Measurements from ENCODE around the gene OMP. TPM values are rescaled to one million over a fixed set of nuclear protein-coding genes. Genes with fewer than 3 reads are reported as not detected.

Gene OMP
- total RNA-seq, 2 donors from 2014 or later, result 8.0 TPM; not detected in 1

GRCh38 chr11:77139201-77139600 is 36.6 kb downstream of the OMP start:
- DNase-seq (ENCODE audit: low spot score), result no peak
- intact Hi-C loops (cut with DNase I), result no loop called here
- H3K9me3 ChIP-seq, result no peaks in the 10 kb centered on the region
- H3K27me3 ChIP-seq (replicated peaks; ENCODE audit: insufficient read depth), result peaks cover 4% of the 10 kb centered on the region
- WGBS, result 96% methylated on average over 8 of the region's 8 CpGs
- no peaks in the 10 kb centered on the region for H3K4me1 ChIP-seq (replicated peaks)
- no peak overlapping the region for H3K27ac ChIP-seq
- H3K4me3 ChIP-seq, result no peak overlapping the region
- no peaks in the 10 kb centered on the region for H3K36me3 ChIP-seq
- no peak for TF ChIP-seq POLR2A (IDR thresholded peaks at IDR 0.05)
- TF ChIP-seq POLR2AphosphoS5 (IDR thresholded peaks at IDR 0.05), result no peak
- TF ChIP-seq, protein P1, sequence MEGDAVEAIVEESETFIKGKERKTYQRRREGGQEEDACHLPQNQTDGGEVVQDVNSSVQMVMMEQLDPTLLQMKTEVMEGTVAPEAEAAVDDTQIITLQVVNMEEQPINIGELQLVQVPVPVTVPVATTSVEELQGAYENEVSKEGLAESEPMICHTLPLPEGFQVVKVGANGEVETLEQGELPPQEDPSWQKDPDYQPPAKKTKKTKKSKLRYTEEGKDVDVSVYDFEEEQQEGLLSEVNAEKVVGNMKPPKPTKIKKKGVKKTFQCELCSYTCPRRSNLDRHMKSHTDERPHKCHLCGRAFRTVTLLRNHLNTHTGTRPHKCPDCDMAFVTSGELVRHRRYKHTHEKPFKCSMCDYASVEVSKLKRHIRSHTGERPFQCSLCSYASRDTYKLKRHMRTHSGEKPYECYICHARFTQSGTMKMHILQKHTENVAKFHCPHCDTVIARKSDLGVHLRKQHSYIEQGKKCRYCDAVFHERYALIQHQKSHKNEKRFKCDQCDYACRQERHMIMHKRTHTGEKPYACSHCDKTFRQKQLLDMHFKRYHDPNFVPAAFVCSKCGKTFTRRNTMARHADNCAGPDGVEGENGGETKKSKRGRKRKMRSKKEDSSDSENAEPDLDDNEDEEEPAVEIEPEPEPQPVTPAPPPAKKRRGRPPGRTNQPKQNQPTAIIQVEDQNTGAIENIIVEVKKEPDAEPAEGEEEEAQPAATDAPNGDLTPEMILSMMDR (IDR thresholded peaks at IDR 0.05), result no peak

- no peaks in the 10 kb centered on the region for H3K36me3 ChIP-seq
- H3K4me3 ChIP-seq, result no peak overlapping the region
- H3K4me1 ChIP-seq (replicated peaks), result no peaks in the 10 kb centered on the region
- intact Hi-C loops (cut with DNase I), result no loop called here
- H3K27ac ChIP-seq, result no peak overlapping the region
- no peaks in the 10 kb centered on the region for H3K9me3 ChIP-seq
- DNase-seq (ENCODE audit: low spot score), result no peak
- 88% methylated on average over 8 of the region's 8 CpGs for WGBS
- no peak for TF ChIP-seq POLR2A (IDR thresholded peaks at IDR 0.05)
- TF ChIP-seq, protein P1 (IDR thresholded peaks at IDR 0.05), result no peak
- TF ChIP-seq POLR2AphosphoS5 (IDR thresholded peaks at IDR 0.05), result no peak
- H3K27me3 ChIP-seq (replicated peaks; ENCODE audit: insufficient read depth), result peaks cover 4% of the 10 kb centered on the region
These were observed 37.7 kb downstream of the OMP start for GRCh38 chr11:77140231-77140851.

- WGBS, result 77% methylated on average over 4 of the region's 4 CpGs
- DNase-seq (ENCODE audit: low spot score), result no peak
- no peaks in the 10 kb centered on the region for H3K4me1 ChIP-seq (replicated peaks)
- intact Hi-C loops (cut with DNase I), result no loop called here
- no peaks in the 10 kb centered on the region for H3K9me3 ChIP-seq
- no peak for TF ChIP-seq POLR2AphosphoS5 (IDR thresholded peaks at IDR 0.05)
- H3K27me3 ChIP-seq (replicated peaks; ENCODE audit: insufficient read depth), result peaks cover 4% of the 10 kb centered on the region
- no peak overlapping the region for H3K4me3 ChIP-seq
- no peaks in the 10 kb centered on the region for H3K36me3 ChIP-seq
- H3K27ac ChIP-seq, result no peak overlapping the region
These were observed 38.4 kb downstream of the OMP start for GRCh38 chr11:77141034-77141433.

DNA sequence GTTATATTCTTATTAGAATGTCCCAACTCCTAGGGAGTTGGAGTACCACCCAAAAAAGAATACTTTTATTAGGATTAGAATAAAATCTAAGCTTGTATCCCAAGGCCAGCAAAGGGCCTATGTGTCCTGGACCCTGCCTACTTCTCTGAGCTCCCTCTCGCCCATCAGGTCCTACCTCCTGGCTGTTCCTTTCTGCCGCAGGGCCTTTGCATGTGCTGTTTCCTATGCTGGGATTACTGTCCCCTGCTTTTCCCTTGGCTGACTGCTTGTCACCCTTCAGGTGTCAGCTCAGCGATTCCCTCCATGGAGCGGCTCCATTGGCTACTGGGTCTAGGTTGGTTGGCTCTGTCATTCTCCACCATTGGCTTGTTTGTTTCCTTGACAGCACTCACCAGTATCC is 38.8 kb downstream of the OMP start:
- Histone ChIP-seq H3K9me3 (no peaks in the 10 kb centered on the region), H3K27ac (no peak overlapping the region), H3K4me3 (no peak overlapping the region), H3K4me1 (replicated peaks) (no peaks in the 10 kb centered on the region), H3K27me3 (replicated peaks; ENCODE audit: insufficient read depth) (peaks cover 4% of the 10 kb centered on the region), H3K36me3 (no peaks in the 10 kb centered on the region)
- TF ChIP-seq, protein P1 (IDR thresholded peaks at IDR 0.05), result no peak
- TF ChIP-seq POLR2AphosphoS5 (IDR thresholded peaks at IDR 0.05), result no peak
- TF ChIP-seq POLR2A (IDR thresholded peaks at IDR 0.05), result no peak
- intact Hi-C loops (cut with DNase I), result no loop called here
- no peak for DNase-seq (ENCODE audit: low spot score)
- WGBS, result 96% methylated on average over 4 of the region's 4 CpGs

- no peaks in the 10 kb centered on the region for H3K36me3 ChIP-seq
- WGBS, result 94% methylated on average over 11 of the region's 11 CpGs
- no peak for DNase-seq (ENCODE audit: low spot score)
- intact Hi-C loops (cut with DNase I), result no loop called here
- H3K27me3 ChIP-seq (replicated peaks; ENCODE audit: insufficient read depth), result peaks cover 4% of the 10 kb centered on the region
- no peak overlapping the region for H3K4me3 ChIP-seq
- H3K4me1 ChIP-seq (replicated peaks), result no peaks in the 10 kb centered on the region
- no peaks in the 10 kb centered on the region for H3K9me3 ChIP-seq
- TF ChIP-seq, protein P1 (IDR thresholded peaks at IDR 0.05), result no peak
- TF ChIP-seq POLR2AphosphoS5 (IDR thresholded peaks at IDR 0.05) (no peak), POLR2A (IDR thresholded peaks at IDR 0.05) (no peak)
- no peak overlapping the region for H3K27ac ChIP-seq
These were observed 39.7 kb downstream of the OMP start for GRCh38 chr11:77142091-77142975.
